Lower leg skin (tissue), 3 donors: ENCODE data around the gene MARCHF10.

Source experiments
- CTCF ChIP-seq, 3 donors: fragments of 450-650 bp; IDR thresholded peaks; one replicate each; pipeline ENCODE4 v1.5.1; 2016; ENCODE audit warnings: antibody characterized with exemption in 3 of 3, mild to moderate bottlenecking in 3 of 3, moderate library complexity in 2 of 3
- POLR2A ChIP-seq, 2 donors: fragments of 450-650 bp; IDR thresholded peaks; one replicate each; pipeline ENCODE4 v1.6.1; 2016 to 2017; ENCODE audit warnings: antibody characterized with exemption in 2 of 2, mild to moderate bottlenecking in 1 of 2, moderate library complexity in 1 of 2

DNA sequence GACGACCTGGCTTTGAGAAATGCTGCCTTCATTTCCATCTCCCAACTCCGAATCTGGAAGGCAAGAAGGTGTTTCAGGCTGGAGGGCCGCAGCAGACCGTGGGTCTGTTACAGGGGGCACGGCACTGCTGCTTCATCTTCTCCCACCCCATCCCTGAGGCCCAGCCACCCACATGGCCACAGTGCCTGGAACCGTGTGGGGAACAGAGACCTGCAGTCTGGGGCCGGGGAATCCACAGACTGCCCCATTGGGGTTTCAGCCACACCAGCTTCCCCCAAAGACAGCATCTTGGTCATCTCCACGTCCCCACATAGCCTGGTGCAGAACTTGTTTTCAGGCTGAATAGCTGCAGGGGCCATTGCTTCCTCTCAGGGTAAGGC is 106.4 kb downstream of the MARCHF10 start:
- TF ChIP-seq CTCF (IDR thresholded peaks at IDR 0.05): no peak
- TF ChIP-seq POLR2A (IDR thresholded peaks at IDR 0.05): no peak
